ENCODE results near the gene TTLL4. TPM values are rescaled to one million over a fixed set of nuclear protein-coding genes. Genes with fewer than 3 reads are reported as not detected.
A peak's percentile ranks its signal among the peaks of the same experiment; 100 is the strongest.

Gene TTLL4
- total and polyA plus RNA-seq, 2 donors (not counting 1 experiment from before 2014, with no cell fraction given), result 21.2 to 33.8 TPM

- Histone ChIP-seq H3K9ac (ENCODE audit: low read length) (no peak overlapping the region), H4K20me1 (ENCODE audit: control insufficient read depth, insufficient read depth, low read length, poor library complexity, severe bottlenecking) (no peaks in the 10 kb centered on the region), H3K4me2 (replicated peaks; ENCODE audit: low read depth, low read length, poor library complexity, severe bottlenecking) (no peak overlapping the region), H3K36me3 (replicated peaks in 1 of 2; ENCODE audit: control extremely low read depth in 1 of 2, control insufficient read depth in 1 of 2, extremely low read depth in 1 of 2, insufficient read depth in 2 of 2, low read length in 1 of 2) (no peaks in the 10 kb centered on the region), H3K79me2 (ENCODE audit: control insufficient read depth, insufficient read depth, low read length) (peaks cover 15% of the 10 kb centered on the region), H2AFZ (ENCODE audit: insufficient read depth, low read depth, low read length, poor library complexity, severe bottlenecking) (no peak overlapping the region), H3K4me1 (ENCODE audit: control insufficient read depth in 2 of 2, insufficient read depth in 2 of 2, low read length in 2 of 2) (peaks cover 13 to 16% of the 10 kb centered on the region in 2 donors), H3K4me3 (ENCODE audit: control extremely low read depth in 1 of 5, extremely low read depth in 1 of 5, insufficient read depth in 1 of 5, low read depth in 2 of 5, low read length in 4 of 5) (no peak overlapping the region), H3K9me3 (ENCODE audit: control extremely low read depth in 1 of 3, control insufficient read depth in 2 of 3, insufficient read depth in 1 of 3, low read length in 2 of 3) (peaks cover 0 to 7% (median 0%) of the 10 kb centered on the region in 3 donors), H3K27me3 (replicated peaks in 1 of 4; ENCODE audit: control extremely low read depth in 1 of 4, control insufficient read depth in 3 of 4, insufficient read depth in 4 of 4, low read length in 3 of 4) (peaks cover 0 to 2% (median 0%) of the 10 kb centered on the region in 4 experiments), H3K27ac (ENCODE audit: low read length in 2 of 2) (no peak overlapping the region)
- TF ChIP-seq CTCF (IDR thresholded peaks at IDR 0.05) (no peak), EZH2 (IDR thresholded peaks at IDR 0.05; ENCODE audit: borderline replicate concordance, insufficient read depth, low read depth, low read length, poor library complexity, severe bottlenecking) (no peak)
- CTCF ChIA-PET, result interaction anchor here (0.7 to 1.9 kb wide), 4 partner anchors 21 to 190 kb away, joined by 3 to 5 read pairs (median 4); no protein-coding TSS in a partner anchor
- H3K27me3 Mint-ChIP-seq, result peaks cover 3% of the 10 kb centered on the region
- POLR2A ChIA-PET, result interaction anchor here (0.6 to 0.7 kb wide), 2 partner anchors 294 to 936 kb away, joined by 3 to 12 read pairs; no protein-coding TSS in a partner anchor
- intact Hi-C loops (cut with micrococcal nuclease), result no loop called here
- H3K4me3 Mint-ChIP-seq, result no peak overlapping the region
- 67% methylated on average over 1 of the region's 4 CpGs for WGBS (ENCODE audit: insufficient coverage)
- DNase-seq (no peak), ATAC-seq (ENCODE audit: low read depth) (no peak)
- H3K27ac Mint-ChIP-seq, result no peak overlapping the region
- peaks cover 16% of the 10 kb centered on the region for H3K4me1 Mint-ChIP-seq
- H3K9me3 Mint-ChIP-seq (ENCODE audit: insufficient read depth), result no peaks in the 10 kb centered on the region
Observed at GRCh38 chr2:218708086-218708485, 2.5 kb upstream of the TTLL4 start.

DNA sequence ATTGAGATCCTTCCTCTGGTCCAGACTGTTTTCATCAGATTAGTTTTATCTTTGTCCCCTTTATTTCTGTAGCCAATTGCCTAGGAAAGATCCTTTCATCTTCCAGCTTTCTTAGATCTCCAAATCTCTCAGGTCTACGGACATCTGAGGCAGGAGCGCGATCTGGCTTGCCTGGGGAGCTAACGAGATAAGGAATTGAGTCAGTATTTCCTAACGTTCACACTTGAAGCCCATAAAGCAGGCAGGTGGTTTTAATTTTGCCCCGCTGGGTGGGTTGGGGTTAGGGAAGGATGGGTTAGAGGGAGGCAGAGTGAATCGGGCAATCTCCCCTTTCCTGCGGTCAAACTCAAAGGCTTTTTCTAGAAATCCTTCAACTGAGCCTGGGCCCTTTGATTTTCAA is 727 bp upstream of the TTLL4 start:
- 93% methylated on average over 4 of the region's 8 CpGs for WGBS (ENCODE audit: insufficient coverage)
- no peak overlapping the region for H3K27ac ChIP-seq (ENCODE audit: low read length in 2 of 2)
- ChIA-PET POLR2A (interaction anchor here (0.5 to 1.4 kb wide), 3 partner anchors 38 to 188 kb away, joined by 4 to 8 read pairs (median 4); partner anchors contain the start of genes BCS1L, RNF25, STK36 and ZNF142), CTCF (interaction anchor here (0.8 to 4.3 kb wide), 9 partner anchors 23 to 591 kb away, joined by 3 to 17 read pairs (median 4); partner anchors contain the start of genes BCS1L, RNF25, STK36 and ZNF142)
- DNase-seq (no peak), ATAC-seq (ENCODE audit: low read depth) (no peak)
- Mint-ChIP-seq H3K27me3 (peaks cover 3% of the 10 kb centered on the region), H3K27ac (no peak overlapping the region), H3K4me3 (peak overlapping the region; percentile 39), H3K9me3 (ENCODE audit: insufficient read depth) (no peaks in the 10 kb centered on the region), H3K4me1 (peaks cover 26% of the 10 kb centered on the region)
- H2AFZ ChIP-seq (ENCODE audit: insufficient read depth, low read depth, low read length, poor library complexity, severe bottlenecking), result peak overlapping the region; percentile 98
- TF ChIP-seq EZH2 (IDR thresholded peaks at IDR 0.05; ENCODE audit: borderline replicate concordance, insufficient read depth, low read depth, low read length, poor library complexity, severe bottlenecking) (no peak), CTCF (IDR thresholded peaks at IDR 0.05) (no peak)
- no peaks in the 10 kb centered on the region for H3K36me3 ChIP-seq (replicated peaks in 1 of 2; ENCODE audit: control extremely low read depth in 1 of 2, control insufficient read depth in 1 of 2, extremely low read depth in 1 of 2, insufficient read depth in 2 of 2, low read length in 1 of 2)
- H3K4me3 ChIP-seq (ENCODE audit: control extremely low read depth in 1 of 5, extremely low read depth in 1 of 5, insufficient read depth in 1 of 5, low read depth in 2 of 5, low read length in 4 of 5), result peak overlapping the region in 1 of 5 experiments; percentile 47
- no peak overlapping the region for H3K9ac ChIP-seq (ENCODE audit: low read length)
- peak overlapping the region; percentile 94 for H3K4me2 ChIP-seq (replicated peaks; ENCODE audit: low read depth, low read length, poor library complexity, severe bottlenecking)
- H3K4me1 ChIP-seq (ENCODE audit: control insufficient read depth in 2 of 2, insufficient read depth in 2 of 2, low read length in 2 of 2), result peaks cover 18 to 21% of the 10 kb centered on the region in 2 donors
- no peaks in the 10 kb centered on the region for H4K20me1 ChIP-seq (ENCODE audit: control insufficient read depth, insufficient read depth, low read length, poor library complexity, severe bottlenecking)
- H3K79me2 ChIP-seq (ENCODE audit: control insufficient read depth, insufficient read depth, low read length), result peaks cover 29% of the 10 kb centered on the region
- H3K9me3 ChIP-seq (ENCODE audit: control extremely low read depth in 1 of 3, control insufficient read depth in 2 of 3, insufficient read depth in 1 of 3, low read length in 2 of 3), result peaks cover 0 to 7% (median 0%) of the 10 kb centered on the region in 3 donors
- intact Hi-C loops (cut with micrococcal nuclease), result loop anchor here (1.0 to 10.0 kb wide), 9 partner anchors 38 to 493 kb away; partner anchors contain the start of genes ARPC2, BCS1L, CNOT9 and NHEJ1
- H3K27me3 ChIP-seq (replicated peaks in 1 of 4; ENCODE audit: control extremely low read depth in 1 of 4, control insufficient read depth in 3 of 4, insufficient read depth in 4 of 4, low read length in 3 of 4), result peaks cover 0 to 2% (median 0%) of the 10 kb centered on the region in 4 experiments
